KOPT-K1 (cell line): ENCODE measurements around the gene DGKB.

ENCODE experiments used
- H3K27ac ChIP-seq: fragments of 200-600 bp; sonication (generic); 2 replicates; pipeline ENCODE4 v1.5.1; 2016; ENCODE audit warnings: antibody characterized with exemption, mild to moderate bottlenecking, low read depth, low read length; ENCODE audit not compliant: poor library complexity, severe bottlenecking
- H3K36me3 ChIP-seq: fragments of 200-600 bp; sonication (generic); 2 replicates; pipeline ENCODE4 v1.5.1; 2017; ENCODE audit warnings: antibody characterized with exemption, mild to moderate bottlenecking, low read length, moderate library complexity; ENCODE audit not compliant: insufficient read depth
- H3K9me3 ChIP-seq: fragments of 200-600 bp; sonication (generic); 2 replicates; pipeline ENCODE4 v1.5.1; 2017; ENCODE audit warnings: antibody characterized with exemption, low read length, mild to moderate bottlenecking; ENCODE audit not compliant: insufficient read depth, poor library complexity, severe bottlenecking

Gene DGKB

GRCh38 chr7:14767716-14768425 lies 134.7 kb downstream of the DGKB start:
- Histone ChIP-seq H3K9me3 (no peaks in the 10 kb centered on the region), H3K27ac (no peak overlapping the region), H3K36me3 (no peaks in the 10 kb centered on the region)

- no peak overlapping the region for H3K27ac ChIP-seq
These were observed 135.8 kb downstream of the DGKB start for GRCh38 chr7:14766747-14767146.

GRCh38 chr7:14765731-14766130 lies 136.8 kb downstream of the DGKB start:
- H3K9me3 ChIP-seq = no peaks in the 10 kb centered on the region
- H3K27ac ChIP-seq = no peak overlapping the region
- H3K36me3 ChIP-seq = no peaks in the 10 kb centered on the region

More at GRCh38 chr7:14766747-14767146, 135.8 kb downstream of the DGKB start:
- Histone ChIP-seq H3K9me3 (no peaks in the 10 kb centered on the region), H3K36me3 (no peaks in the 10 kb centered on the region)

GRCh38 chr7:14762561-14762960 lies 140.0 kb downstream of the DGKB start:
- H3K9me3 ChIP-seq = no peaks in the 10 kb centered on the region
- no peaks in the 10 kb centered on the region for H3K36me3 ChIP-seq
- no peak overlapping the region for H3K27ac ChIP-seq

- Histone ChIP-seq H3K9me3 (no peaks in the 10 kb centered on the region), H3K27ac (no peak overlapping the region), H3K36me3 (no peaks in the 10 kb centered on the region)
These were observed 140.8 kb downstream of the DGKB start for GRCh38 chr7:14761510-14762296.

- H3K36me3 ChIP-seq = no peaks in the 10 kb centered on the region
- H3K9me3 ChIP-seq = no peaks in the 10 kb centered on the region
- no peak overlapping the region for H3K27ac ChIP-seq
These were observed 141.6 kb downstream of the DGKB start for GRCh38 chr7:14760730-14761478.

- Histone ChIP-seq H3K36me3 (no peaks in the 10 kb centered on the region), H3K27ac (no peak overlapping the region), H3K9me3 (no peaks in the 10 kb centered on the region)
These were observed 142.8 kb downstream of the DGKB start for GRCh38 chr7:14759785-14760184.

GRCh38 chr7:14754631-14755030 lies 147.9 kb downstream of the DGKB start:
- H3K9me3 ChIP-seq = no peaks in the 10 kb centered on the region
- no peak overlapping the region for H3K27ac ChIP-seq
- H3K36me3 ChIP-seq = no peaks in the 10 kb centered on the region

- H3K36me3 ChIP-seq = no peaks in the 10 kb centered on the region
- no peak overlapping the region for H3K27ac ChIP-seq
- H3K9me3 ChIP-seq = no peaks in the 10 kb centered on the region
These were observed 150.2 kb downstream of the DGKB start for GRCh38 chr7:14752301-14752700.

- no peaks in the 10 kb centered on the region for H3K9me3 ChIP-seq
These were observed 151.1 kb downstream of the DGKB start for GRCh38 chr7:14751461-14751860.

GRCh38 chr7:14748461-14748860 lies 154.1 kb downstream of the DGKB start:
- H3K36me3 ChIP-seq = no peaks in the 10 kb centered on the region
- no peak overlapping the region for H3K27ac ChIP-seq
- peaks cover 16% of the 10 kb centered on the region for H3K9me3 ChIP-seq

More at GRCh38 chr7:14751461-14751860, 151.1 kb downstream of the DGKB start:
- no peak overlapping the region for H3K27ac ChIP-seq
- H3K36me3 ChIP-seq = no peaks in the 10 kb centered on the region

GRCh38 chr7:14747701-14748100 lies 154.8 kb downstream of the DGKB start:
- Histone ChIP-seq H3K9me3 (peaks cover 21% of the 10 kb centered on the region), H3K36me3 (no peaks in the 10 kb centered on the region), H3K27ac (no peak overlapping the region)

- Histone ChIP-seq H3K36me3 (no peaks in the 10 kb centered on the region), H3K9me3 (peaks cover 40% of the 10 kb centered on the region), H3K27ac (no peak overlapping the region)
These were observed 157.5 kb downstream of the DGKB start for GRCh38 chr7:14745076-14745475.

- Histone ChIP-seq H3K27ac (no peak overlapping the region), H3K9me3 (peaks cover 42% of the 10 kb centered on the region), H3K36me3 (no peaks in the 10 kb centered on the region)
These were observed 161.9 kb downstream of the DGKB start for GRCh38 chr7:14740606-14741005.

GRCh38 chr7:14739841-14740185 lies 162.7 kb downstream of the DGKB start:
- H3K36me3 ChIP-seq = no peaks in the 10 kb centered on the region
- peaks cover 37% of the 10 kb centered on the region for H3K9me3 ChIP-seq
- no peak overlapping the region for H3K27ac ChIP-seq
